ENCODE results near the gene IL17RE. TPM values are rescaled to one million over a fixed set of nuclear protein-coding genes. Genes with fewer than 3 reads are reported as not detected.
"Not testable (repeated sequence)": the region's sequence is repeated elsewhere in the genome, so short reads cannot be mapped to it uniquely, and the experiment has no call there.

Gene IL17RE
- 91.5 TPM for total RNA-seq

GRCh38 chr3:9902372-9903237 is at the start of gene IL17RE:
IL17RE (plus strand) TSS chr3:9902848; CDS start chr3:9902933, 85 bp downstream.
- DNase-seq (ENCODE audit: low spot score) = peak; percentile 60

- DNase-seq (ENCODE audit: low spot score) = not testable (repeated sequence)
Observed at GRCh38 chr3:9854291-9854940, 48.2 kb upstream of the IL17RE start.

- DNase-seq (ENCODE audit: low spot score) = no peak
Observed at GRCh38 chr3:9855594-9855993, 47.1 kb upstream of the IL17RE start.

GRCh38 chr3:9859530-9860025 is 43.1 kb upstream of the IL17RE start:
- DNase-seq (ENCODE audit: low spot score) = no peak

GRCh38 chr3:9861201-9861600 is 41.4 kb upstream of the IL17RE start:
- no peak for DNase-seq (ENCODE audit: low spot score)

- DNase-seq (ENCODE audit: low spot score) = no peak
Observed at GRCh38 chr3:9861626-9862130, 41.0 kb upstream of the IL17RE start.

GRCh38 chr3:9862391-9863057 is 40.1 kb upstream of the IL17RE start:
- DNase-seq (ENCODE audit: low spot score) = peak; percentile 40

GRCh38 chr3:9863058-9863772 is 39.4 kb upstream of the IL17RE start:
- DNase-seq (ENCODE audit: low spot score) = no peak

GRCh38 chr3:9864200-9864927 is 38.3 kb upstream of the IL17RE start:
- DNase-seq (ENCODE audit: low spot score) = peak; percentile 58

- not testable (repeated sequence) for DNase-seq (ENCODE audit: low spot score)
Observed at GRCh38 chr3:9865125-9865637, 37.5 kb upstream of the IL17RE start.

GRCh38 chr3:9866639-9867038 is 36.0 kb upstream of the IL17RE start:
- DNase-seq (ENCODE audit: low spot score) = no peak

GRCh38 chr3:9867106-9867505 is 35.5 kb upstream of the IL17RE start:
- DNase-seq (ENCODE audit: low spot score) = no peak

- no peak for DNase-seq (ENCODE audit: low spot score)
Observed at GRCh38 chr3:9869955-9870354, 32.7 kb upstream of the IL17RE start.

GRCh38 chr3:9870978-9871377 is 31.7 kb upstream of the IL17RE start:
- DNase-seq (ENCODE audit: low spot score) = no peak

- not testable (repeated sequence) for DNase-seq (ENCODE audit: low spot score)
Observed at GRCh38 chr3:9872067-9872466, 30.6 kb upstream of the IL17RE start.

- no peak for DNase-seq (ENCODE audit: low spot score)
Observed at GRCh38 chr3:9875448-9875847, 27.2 kb upstream of the IL17RE start.

GRCh38 chr3:9876255-9876654 is 26.4 kb upstream of the IL17RE start:
- DNase-seq (ENCODE audit: low spot score) = not testable (repeated sequence)

- DNase-seq (ENCODE audit: low spot score) = no peak
Observed at GRCh38 chr3:9876991-9877390, 25.7 kb upstream of the IL17RE start.

GRCh38 chr3:9878700-9879099 is 23.9 kb upstream of the IL17RE start:
- peak; percentile 80 for DNase-seq (ENCODE audit: low spot score)

- DNase-seq (ENCODE audit: low spot score) = no peak
Observed at GRCh38 chr3:9879830-9880549, 22.7 kb upstream of the IL17RE start, which contains the start of gene CIDEC. CIDEC (minus strand) TSS chr3:9880253; CDS start chr3:9878486, 1,767 bp downstream.

Data from mucosa of gallbladder (tissue), 1 donor.